WTC11 (cell line): ENCODE measurements around the gene SDE2. TPM values are rescaled to one million over a fixed set of nuclear protein-coding genes. Genes with fewer than 3 reads are reported as not detected.
A peak's percentile ranks its signal among the peaks of the same experiment; 100 is the strongest.
"Not testable (repeated sequence)": the region's sequence is repeated elsewhere in the genome, so short reads cannot be mapped to it uniquely, and the experiment has no call there.

ENCODE experiments used
- ATAC-seq: fragments of 200-7000 bp; cut with Tn5 transposase; 2 replicates; pipeline ENCODE4 v1.10.0; 2021; ENCODE audit warnings: mild to moderate bottlenecking, moderate library complexity
- CTCF ChIA-PET: fragments of 300-600 bp; sonication (Branson Sonifier 250); formaldehyde crosslinking; loops from one replicate; lab custom pipeline; 2021; ENCODE audit warnings: antibody characterized with exemption; lab: Charles Lee
- POLR2A ChIA-PET: fragments of 350-600 bp; sonication (Branson Sonifier 250); formaldehyde crosslinking; loops from one replicate; lab custom pipeline; 2021; ENCODE audit warnings: antibody characterized with exemption; lab: Charles Lee
- DNase-seq: peaks from one replicate; pipeline ENCODE4 v3.0.0; 2021; ENCODE audit warnings: low spot score
- H3K27ac Mint-ChIP-seq: 2 replicates; pipeline ENCODE4 v1.8.0; 2021; ENCODE audit warnings: mixed read lengths
- H3K27me3 Mint-ChIP-seq: 2 replicates; pipeline ENCODE4 v1.8.0; 2021; ENCODE audit warnings: low read depth, mild to moderate bottlenecking, moderate library complexity, mixed read lengths
- H3K36me3 Mint-ChIP-seq: 2 replicates; pipeline ENCODE4 v1.8.0; 2021; ENCODE audit warnings: mixed read lengths
- H3K4me1 Mint-ChIP-seq: 2 replicates; pipeline ENCODE4 v1.8.0; 2022; ENCODE audit warnings: mixed read lengths
- H3K4me3 Mint-ChIP-seq: 2 replicates; pipeline ENCODE4 v1.8.0; 2021; ENCODE audit warnings: mild to moderate bottlenecking, moderate library complexity, mixed read lengths
- H3K9me3 Mint-ChIP-seq: 2 replicates; pipeline ENCODE4 v1.8.0; 2021; ENCODE audit warnings: mixed read lengths
- CBFB ChIP-seq: sonication (generic); formaldehyde crosslinking; IDR thresholded peaks from 2 replicates; pipeline ENCODE4 v1.8.1; 2022; ENCODE audit warnings: mild to moderate bottlenecking, low read depth, missing genetic modification reagents
- CREB1 ChIP-seq: sonication (generic); formaldehyde crosslinking; IDR thresholded peaks from 2 replicates; pipeline ENCODE4 v1.8.0; 2023; ENCODE audit warnings: mild to moderate bottlenecking, missing genetic modification reagents
- NR3C1 ChIP-seq: sonication (generic); formaldehyde crosslinking; conservative IDR thresholded peaks from 2 replicates; pipeline ENCODE4 v1.8.1; 2023; ENCODE audit warnings: low read depth, mild to moderate bottlenecking, missing genetic modification reagents
- RELA ChIP-seq: sonication (generic); formaldehyde crosslinking; IDR thresholded peaks from 2 replicates; pipeline ENCODE4 v1.8.1; 2022; ENCODE audit warnings: missing genetic modification reagents, mild to moderate bottlenecking, borderline replicate concordance
- RORB ChIP-seq: fragments of 250-450 bp; sonication (Bioruptor Pico); IDR thresholded peaks from 2 replicates; pipeline ENCODE4 v1.9.0; 2021; ENCODE audit warnings: mild to moderate bottlenecking
- TCF7 ChIP-seq: sonication (generic); formaldehyde crosslinking; IDR thresholded peaks from 2 replicates; pipeline ENCODE4 v1.8.0; 2022; ENCODE audit warnings: mild to moderate bottlenecking, low read depth, missing genetic modification reagents, moderate library complexity
- ZNF121 ChIP-seq: sonication (generic); formaldehyde crosslinking; IDR thresholded peaks from 2 replicates; pipeline ENCODE4 v1.8.0; 2023; ENCODE audit warnings: missing genetic modification reagents
- ZNF671 ChIP-seq: fragments of 250-450 bp; sonication (Bioruptor Pico); IDR thresholded peaks from 2 replicates; pipeline ENCODE4 v1.8.0; 2021; ENCODE audit warnings: mild to moderate bottlenecking
- total RNA-seq: library from RNA; stranded (reverse); gene quantifications from 3 replicates; pipeline ENCODE4 v1.2.3, GENCODE V29; 2021
- TF ChIP-seq, protein P1 (sequence below): fragments of 250-450 bp; sonication (Bioruptor Pico); IDR thresholded peaks from 2 replicates; pipeline ENCODE4 v1.9.0; 2021; ENCODE audit warnings: mild to moderate bottlenecking
- TF ChIP-seq, protein P2 (sequence below): fragments of 200-600 bp; IDR thresholded peaks from 2 replicates; pipeline ENCODE4 v1.8.0; 2022; ENCODE audit warnings: antibody characterized with exemption
- TF ChIP-seq, protein P3 (sequence below): sonication (generic); formaldehyde crosslinking; IDR thresholded peaks from 2 replicates; pipeline ENCODE4 v1.8.1; 2023; ENCODE audit warnings: mild to moderate bottlenecking, missing genetic modification reagents, moderate library complexity
- TF ChIP-seq, protein P4 (sequence below): sonication (generic); formaldehyde crosslinking; IDR thresholded peaks from 2 replicates; pipeline ENCODE4 v1.8.1; 2023; ENCODE audit warnings: mild to moderate bottlenecking, missing genetic modification reagents, borderline replicate concordance

SDE2 gene
- total RNA-seq, 1 experiment from 2014 or later, result 17.2 TPM

DNA sequence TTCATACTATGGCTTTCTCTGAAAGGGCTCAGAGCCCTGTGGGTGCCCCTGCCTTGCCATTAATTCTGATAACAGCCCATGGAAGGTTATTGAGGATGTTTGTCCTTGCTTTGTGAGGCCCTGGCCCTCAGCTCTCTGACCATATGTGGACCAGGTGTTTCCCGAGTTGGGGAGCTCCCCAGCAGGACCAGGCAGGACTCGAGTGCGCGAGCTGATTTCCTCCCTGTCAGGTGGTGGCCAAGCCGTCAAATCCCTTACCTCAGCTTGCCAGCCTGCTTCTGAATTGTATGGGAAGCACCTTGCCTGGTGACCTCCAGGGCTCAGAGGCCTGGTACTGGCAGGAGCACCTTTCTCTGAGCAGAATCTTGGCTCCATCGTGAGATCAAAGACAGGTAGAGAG, 17.9 kb upstream of the SDE2 start:
- DNase-seq (peak; percentile 22), ATAC-seq (peak; percentile 26; the same call in 1 of the 2 replicates)
- Mint-ChIP-seq H3K27ac (no peak overlapping the region), H3K36me3 (no peaks in the 10 kb centered on the region), H3K27me3 (no peaks in the 10 kb centered on the region), H3K4me1 (0 out of 2 replicates have a peak, but pooled peaks cover 3% of the 10 kb centered on the region), H3K4me3 (no peak overlapping the region), H3K9me3 (no peaks in the 10 kb centered on the region)
- TF ChIP-seq, protein P1, sequence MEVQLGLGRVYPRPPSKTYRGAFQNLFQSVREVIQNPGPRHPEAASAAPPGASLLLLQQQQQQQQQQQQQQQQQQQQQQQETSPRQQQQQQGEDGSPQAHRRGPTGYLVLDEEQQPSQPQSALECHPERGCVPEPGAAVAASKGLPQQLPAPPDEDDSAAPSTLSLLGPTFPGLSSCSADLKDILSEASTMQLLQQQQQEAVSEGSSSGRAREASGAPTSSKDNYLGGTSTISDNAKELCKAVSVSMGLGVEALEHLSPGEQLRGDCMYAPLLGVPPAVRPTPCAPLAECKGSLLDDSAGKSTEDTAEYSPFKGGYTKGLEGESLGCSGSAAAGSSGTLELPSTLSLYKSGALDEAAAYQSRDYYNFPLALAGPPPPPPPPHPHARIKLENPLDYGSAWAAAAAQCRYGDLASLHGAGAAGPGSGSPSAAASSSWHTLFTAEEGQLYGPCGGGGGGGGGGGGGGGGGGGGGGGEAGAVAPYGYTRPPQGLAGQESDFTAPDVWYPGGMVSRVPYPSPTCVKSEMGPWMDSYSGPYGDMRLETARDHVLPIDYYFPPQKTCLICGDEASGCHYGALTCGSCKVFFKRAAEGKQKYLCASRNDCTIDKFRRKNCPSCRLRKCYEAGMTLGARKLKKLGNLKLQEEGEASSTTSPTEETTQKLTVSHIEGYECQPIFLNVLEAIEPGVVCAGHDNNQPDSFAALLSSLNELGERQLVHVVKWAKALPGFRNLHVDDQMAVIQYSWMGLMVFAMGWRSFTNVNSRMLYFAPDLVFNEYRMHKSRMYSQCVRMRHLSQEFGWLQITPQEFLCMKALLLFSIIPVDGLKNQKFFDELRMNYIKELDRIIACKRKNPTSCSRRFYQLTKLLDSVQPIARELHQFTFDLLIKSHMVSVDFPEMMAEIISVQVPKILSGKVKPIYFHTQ, result no peak
- no peak for TF ChIP-seq TCF7 (CRISPR knock-in tag)
- TF ChIP-seq RORB (CRISPR knock-in tag), result no peak
- TF ChIP-seq CBFB (CRISPR knock-in tag), result no peak
- ChIA-PET POLR2A (no interaction called here), CTCF (no interaction called here)

DNA sequence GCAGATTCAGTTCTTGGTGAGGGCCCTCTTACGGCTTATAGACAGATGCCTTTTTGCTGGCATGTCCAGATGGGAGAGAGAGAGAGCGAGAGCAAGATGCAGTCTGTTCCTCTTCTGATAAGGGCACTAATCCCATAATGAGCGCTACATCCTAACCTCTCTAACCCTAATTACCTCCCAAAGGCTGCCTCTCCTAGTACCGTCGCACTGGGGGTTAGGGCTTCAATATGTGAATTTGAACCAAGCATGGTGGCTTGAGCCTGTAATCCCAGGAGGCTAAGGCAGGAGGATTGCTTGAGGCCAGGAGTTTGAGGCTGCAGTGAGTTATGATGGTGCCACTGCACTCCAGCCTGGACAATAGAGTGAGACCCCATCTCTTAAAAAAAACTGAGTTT, 10.5 kb upstream of the SDE2 start:
- no peaks in the 10 kb centered on the region for H3K36me3 Mint-ChIP-seq
- H3K4me1 Mint-ChIP-seq, result no peaks in the 10 kb centered on the region
- POLR2A ChIA-PET, result no interaction called here
- no peaks in the 10 kb centered on the region for H3K9me3 Mint-ChIP-seq
- TF ChIP-seq, protein P2, sequence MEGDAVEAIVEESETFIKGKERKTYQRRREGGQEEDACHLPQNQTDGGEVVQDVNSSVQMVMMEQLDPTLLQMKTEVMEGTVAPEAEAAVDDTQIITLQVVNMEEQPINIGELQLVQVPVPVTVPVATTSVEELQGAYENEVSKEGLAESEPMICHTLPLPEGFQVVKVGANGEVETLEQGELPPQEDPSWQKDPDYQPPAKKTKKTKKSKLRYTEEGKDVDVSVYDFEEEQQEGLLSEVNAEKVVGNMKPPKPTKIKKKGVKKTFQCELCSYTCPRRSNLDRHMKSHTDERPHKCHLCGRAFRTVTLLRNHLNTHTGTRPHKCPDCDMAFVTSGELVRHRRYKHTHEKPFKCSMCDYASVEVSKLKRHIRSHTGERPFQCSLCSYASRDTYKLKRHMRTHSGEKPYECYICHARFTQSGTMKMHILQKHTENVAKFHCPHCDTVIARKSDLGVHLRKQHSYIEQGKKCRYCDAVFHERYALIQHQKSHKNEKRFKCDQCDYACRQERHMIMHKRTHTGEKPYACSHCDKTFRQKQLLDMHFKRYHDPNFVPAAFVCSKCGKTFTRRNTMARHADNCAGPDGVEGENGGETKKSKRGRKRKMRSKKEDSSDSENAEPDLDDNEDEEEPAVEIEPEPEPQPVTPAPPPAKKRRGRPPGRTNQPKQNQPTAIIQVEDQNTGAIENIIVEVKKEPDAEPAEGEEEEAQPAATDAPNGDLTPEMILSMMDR, result no peak
- peak; percentile 21; the same call in 1 of the 2 replicates for TF ChIP-seq ZNF121
- TF ChIP-seq, all 79 proteins: peak for 1
- H3K4me3 Mint-ChIP-seq, result no peak overlapping the region
- DNase-seq, result no peak
- H3K27me3 Mint-ChIP-seq, result no peaks in the 10 kb centered on the region; the same call in 1 of the 2 replicates
- no peak overlapping the region for H3K27ac Mint-ChIP-seq
- ATAC-seq, result no peak
- CTCF ChIA-PET, result interaction anchor here (1.1 kb wide), 1 partner anchor 116 kb away, joined by 3 read pairs; no protein-coding TSS in a partner anchor

DNA sequence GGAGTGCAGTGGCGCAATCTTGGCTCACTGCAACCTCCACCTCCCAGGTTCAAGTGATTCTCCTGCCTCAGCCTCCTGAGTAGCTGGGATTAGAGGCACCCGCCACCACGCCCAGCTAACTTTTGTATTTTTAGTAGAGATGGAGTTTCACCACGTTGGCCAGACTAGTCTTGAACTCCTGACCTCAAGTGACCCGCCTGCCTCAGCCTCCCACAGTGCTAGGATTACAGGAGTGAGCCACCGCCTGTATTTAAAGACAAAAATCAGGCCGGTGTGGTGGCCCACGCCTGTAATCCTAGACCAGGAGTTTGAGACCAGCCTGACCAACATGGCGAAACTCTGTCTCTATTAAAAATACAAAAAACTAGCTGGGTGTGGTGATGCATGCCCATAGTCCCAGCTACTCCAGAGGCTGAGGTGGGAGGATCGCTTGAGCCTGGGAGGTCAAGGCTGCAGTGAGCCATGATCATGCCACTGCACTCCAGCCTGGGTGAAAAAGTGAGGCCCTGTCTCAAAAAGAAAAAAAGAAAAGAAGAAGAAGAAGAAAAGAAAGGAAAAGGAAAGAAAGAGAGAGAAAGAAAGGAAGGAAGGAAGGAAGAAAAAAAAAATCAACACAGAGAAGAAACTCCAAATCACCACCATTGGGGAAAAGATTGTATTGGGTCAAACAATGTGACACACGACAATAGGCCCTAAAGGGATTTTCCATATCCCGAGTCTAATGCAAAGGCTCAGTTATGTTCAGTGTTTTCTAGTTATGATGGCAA, 8.2 kb upstream of the SDE2 start:
- H3K27me3 Mint-ChIP-seq, H3K36me3 Mint-ChIP-seq, H3K9me3 Mint-ChIP-seq, ATAC-seq, H3K27ac Mint-ChIP-seq, H3K4me3 Mint-ChIP-seq, H3K4me1 Mint-ChIP-seq, DNase-seq: not testable (repeated sequence)
- CTCF ChIA-PET, result interaction anchor here (1.2 kb wide), 1 partner anchor 533 kb away, joined by 3 read pairs; no protein-coding TSS in a partner anchor
- POLR2A ChIA-PET, result interaction anchor here (1.4 kb wide), 1 partner anchor 55 kb away, joined by 4 read pairs; the partner anchor contains the start of gene H3-3A

DNA sequence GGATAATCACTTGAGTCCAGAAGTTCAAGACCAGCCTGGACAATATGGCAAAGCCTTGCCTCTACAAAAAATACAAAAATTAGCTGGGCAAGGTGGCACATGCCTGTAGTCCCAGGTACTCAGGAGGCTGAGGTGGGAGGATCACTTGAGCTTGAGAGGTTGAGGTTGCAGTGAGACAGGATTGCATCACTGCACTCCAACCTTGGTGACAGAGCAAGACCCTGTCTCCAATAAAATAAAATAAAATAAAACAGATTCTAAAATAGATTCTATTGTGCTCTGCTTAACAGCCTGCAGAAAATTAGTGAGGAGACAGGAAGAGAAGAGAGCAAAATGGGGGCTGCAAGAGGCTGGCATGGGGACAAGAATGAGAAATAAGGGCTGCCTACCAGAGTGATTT, 7.5 kb upstream of the SDE2 start:
- ATAC-seq, result no peak
- Mint-ChIP-seq H3K27ac (no peak overlapping the region), H3K9me3 (no peaks in the 10 kb centered on the region), H3K4me3 (no peak overlapping the region), H3K4me1 (peaks cover 14% of the 10 kb centered on the region), H3K27me3 (no peaks in the 10 kb centered on the region; the same call in 1 of the 2 replicates), H3K36me3 (no peaks in the 10 kb centered on the region)
- no peak for TF ChIP-seq CREB1 (CRISPR knock-in tag)
- TF ChIP-seq NR3C1 (CRISPR knock-in tag), result no peak
- TF ChIP-seq, protein P3, sequence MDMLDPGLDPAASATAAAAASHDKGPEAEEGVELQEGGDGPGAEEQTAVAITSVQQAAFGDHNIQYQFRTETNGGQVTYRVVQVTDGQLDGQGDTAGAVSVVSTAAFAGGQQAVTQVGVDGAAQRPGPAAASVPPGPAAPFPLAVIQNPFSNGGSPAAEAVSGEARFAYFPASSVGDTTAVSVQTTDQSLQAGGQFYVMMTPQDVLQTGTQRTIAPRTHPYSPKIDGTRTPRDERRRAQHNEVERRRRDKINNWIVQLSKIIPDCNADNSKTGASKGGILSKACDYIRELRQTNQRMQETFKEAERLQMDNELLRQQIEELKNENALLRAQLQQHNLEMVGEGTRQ, result no peak
- TF ChIP-seq RELA, result no peak
- no peak for TF ChIP-seq ZNF671
- TF ChIP-seq, protein P4, sequence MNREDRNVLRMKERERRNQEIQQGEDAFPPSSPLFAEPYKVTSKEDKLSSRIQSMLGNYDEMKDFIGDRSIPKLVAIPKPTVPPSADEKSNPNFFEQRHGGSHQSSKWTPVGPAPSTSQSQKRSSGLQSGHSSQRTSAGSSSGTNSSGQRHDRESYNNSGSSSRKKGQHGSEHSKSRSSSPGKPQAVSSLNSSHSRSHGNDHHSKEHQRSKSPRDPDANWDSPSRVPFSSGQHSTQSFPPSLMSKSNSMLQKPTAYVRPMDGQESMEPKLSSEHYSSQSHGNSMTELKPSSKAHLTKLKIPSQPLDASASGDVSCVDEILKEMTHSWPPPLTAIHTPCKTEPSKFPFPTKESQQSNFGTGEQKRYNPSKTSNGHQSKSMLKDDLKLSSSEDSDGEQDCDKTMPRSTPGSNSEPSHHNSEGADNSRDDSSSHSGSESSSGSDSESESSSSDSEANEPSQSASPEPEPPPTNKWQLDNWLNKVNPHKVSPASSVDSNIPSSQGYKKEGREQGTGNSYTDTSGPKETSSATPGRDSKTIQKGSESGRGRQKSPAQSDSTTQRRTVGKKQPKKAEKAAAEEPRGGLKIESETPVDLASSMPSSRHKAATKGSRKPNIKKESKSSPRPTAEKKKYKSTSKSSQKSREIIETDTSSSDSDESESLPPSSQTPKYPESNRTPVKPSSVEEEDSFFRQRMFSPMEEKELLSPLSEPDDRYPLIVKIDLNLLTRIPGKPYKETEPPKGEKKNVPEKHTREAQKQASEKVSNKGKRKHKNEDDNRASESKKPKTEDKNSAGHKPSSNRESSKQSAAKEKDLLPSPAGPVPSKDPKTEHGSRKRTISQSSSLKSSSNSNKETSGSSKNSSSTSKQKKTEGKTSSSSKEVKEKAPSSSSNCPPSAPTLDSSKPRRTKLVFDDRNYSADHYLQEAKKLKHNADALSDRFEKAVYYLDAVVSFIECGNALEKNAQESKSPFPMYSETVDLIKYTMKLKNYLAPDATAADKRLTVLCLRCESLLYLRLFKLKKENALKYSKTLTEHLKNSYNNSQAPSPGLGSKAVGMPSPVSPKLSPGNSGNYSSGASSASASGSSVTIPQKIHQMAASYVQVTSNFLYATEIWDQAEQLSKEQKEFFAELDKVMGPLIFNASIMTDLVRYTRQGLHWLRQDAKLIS, result no peak
- ChIA-PET POLR2A (interaction anchor here (1.4 kb wide), 1 partner anchor 56 kb away, joined by 4 read pairs; the partner anchor contains the start of gene H3-3A), CTCF (interaction anchor here (1.2 kb wide), 1 partner anchor 532 kb away, joined by 3 read pairs; no protein-coding TSS in a partner anchor)
- DNase-seq, result no peak
